Mammary epithelial cell (primary cell): ENCODE results near the gene MYDGF.

ENCODE experiments used
- CTCF ChIP-seq, 2 donors: IDR thresholded peaks in 1 of 2; conservative IDR thresholded peaks in 1 of 2; 2 replicates each; pipeline ENCODE4 v1.5.1; 2011 to 2012; ENCODE audit warnings: inconsistent platforms in 2 of 2, low read length in 2 of 2, mild to moderate bottlenecking in 2 of 2, control low read depth in 1 of 2, low read depth in 1 of 2; ENCODE audit not compliant: insufficient read depth in 1 of 2; ENCODE audit errors: extremely low read depth in 1 of 2
- EZH2 ChIP-seq: IDR thresholded peaks from 2 replicates; pipeline ENCODE4 v1.6.1; 2012; ENCODE audit warnings: low read length, inconsistent platforms, borderline replicate concordance

- no peak for TF ChIP-seq CTCF (conservative IDR thresholded peaks at IDR 0.05 in 1 of 2, IDR thresholded peaks at IDR 0.05 in 1 of 2; ENCODE audit: extremely low read depth in 1 of 2, insufficient read depth in 1 of 2, low read depth in 1 of 2, low read length in 2 of 2)
- no peak for TF ChIP-seq EZH2
These were observed 40.1 kb upstream of the MYDGF start for GRCh38 chr19:4710281-4710600.
